Breast epithelium (tissue), 4 donors: Measurements from ENCODE around the gene SCML2. TPM values are rescaled to one million over a fixed set of nuclear protein-coding genes. Genes with fewer than 3 reads are reported as not detected.

Source experiments
- DNase-seq, 2 donors: peaks; one replicate each; pipeline ENCODE4 v3.0.0-alpha.2; 2019; ENCODE audit warnings: low spot score in 2 of 2
- H3K27ac ChIP-seq, 2 donors: fragments of 200-600 bp; sonication (generic) in 1 of 2; one replicate each; pipeline ENCODE4 v1.5.1; 2016 to 2019; ENCODE audit warnings: mild to moderate bottlenecking in 1 of 2
- H3K27me3 ChIP-seq, 2 donors: fragments of 200-600 bp; sonication (generic) in 1 of 2; one replicate each; pipeline versions ENCODE4 v1.5.1 to v1.6.0; 2017 to 2019; ENCODE audit warnings: control low read depth in 1 of 2, mild to moderate bottlenecking in 1 of 2
- H3K36me3 ChIP-seq: fragments of 200-600 bp; one replicate; pipeline ENCODE4 v1.5.1; 2019
- H3K4me1 ChIP-seq, 2 donors: fragments of 200-600 bp; sonication (generic); one replicate each; pipeline ENCODE4 v1.5.1; 2016 to 2019; ENCODE audit warnings: control low read depth in 1 of 2
- H3K4me3 ChIP-seq, 3 donors: fragments of 200-600 bp; sonication (generic); 1 replicate in 2 of 3; 2 replicates in 1 of 3; pipeline ENCODE4 v1.5.1; 2016 to 2019; ENCODE audit warnings: mild to moderate bottlenecking in 3 of 3, moderate library complexity in 2 of 3
- H3K9me3 ChIP-seq, 2 donors: fragments of 200-600 bp; sonication (generic) in 1 of 2; one replicate each; pipeline ENCODE4 v1.5.1; 2016 to 2019; ENCODE audit warnings: control low read depth in 1 of 2
- POLR2A ChIP-seq: fragments of 450-650 bp; IDR thresholded peaks from one replicate; pipeline ENCODE4 v1.6.1; 2016; ENCODE audit warnings: antibody characterized with exemption, mild to moderate bottlenecking, moderate library complexity
- POLR2AphosphoS5 ChIP-seq, 3 donors: sonication (generic); formaldehyde crosslinking; IDR thresholded peaks; one replicate each; pipeline ENCODE4 v1.6.1; 2017; ENCODE audit warnings: antibody characterized with exemption in 3 of 3
- intact Hi-C: fragments of 100-400 bp; cut with DNase I; formaldehyde crosslinking; loops from one replicate; pipeline ENCODE4 v1.15.1; 2023; ENCODE audit warnings: low total_unique reads
- total RNA-seq, 3 donors: library from RNA; depleted of rRNA; stranded (reverse); fragments of >200 nt; gene quantifications; one replicate each; pipeline ENCODE4 v1.1.0, GENCODE V29; 2016
- TF ChIP-seq, protein P1 (sequence below), 3 donors: fragments of 450-650 bp; IDR thresholded peaks; one replicate each; pipeline ENCODE4 v1.5.1; 2016 to 2017; ENCODE audit warnings: antibody characterized with exemption in 3 of 3, mild to moderate bottlenecking in 3 of 3, moderate library complexity in 3 of 3

The SCML2 gene
- total RNA-seq, 3 donors from 2014 or later: 1.8 to 3.9 (median 1.8) TPM

DNA sequence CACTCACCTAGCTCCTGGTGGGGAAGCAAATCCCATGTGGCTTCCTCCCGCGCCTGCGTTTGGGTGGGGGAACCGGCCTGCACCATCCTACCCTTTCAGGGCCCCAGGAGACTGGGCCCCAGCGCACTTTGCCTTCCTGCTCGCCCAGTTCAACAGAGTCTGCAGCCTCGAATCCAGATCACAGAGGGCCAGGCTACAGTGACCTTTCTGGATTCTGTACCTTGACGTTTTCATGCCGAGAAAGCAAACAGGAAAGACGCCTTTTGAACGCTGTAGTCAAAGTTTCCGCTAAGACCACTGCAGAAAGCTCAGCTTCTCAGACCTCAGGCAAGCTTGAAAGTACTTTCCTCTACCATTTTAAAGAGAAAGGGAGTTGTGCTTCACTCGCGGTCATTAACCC lies 126.4 kb downstream of the SCML2 start:
- H3K4me1 ChIP-seq: no peaks in the 10 kb centered on the region
- H3K27me3 ChIP-seq: peaks cover 0 to 22% of the 10 kb centered on the region in 2 donors
- no peak overlapping the region for H3K27ac ChIP-seq
- no peaks in the 10 kb centered on the region for H3K9me3 ChIP-seq
- intact Hi-C loops: no loop called here
- no peaks in the 10 kb centered on the region for H3K36me3 ChIP-seq
- H3K4me3 ChIP-seq: no peak overlapping the region
- TF ChIP-seq POLR2A (no peak), POLR2AphosphoS5 (IDR thresholded peaks at IDR 0.05) (no peak)
- TF ChIP-seq, protein P1, sequence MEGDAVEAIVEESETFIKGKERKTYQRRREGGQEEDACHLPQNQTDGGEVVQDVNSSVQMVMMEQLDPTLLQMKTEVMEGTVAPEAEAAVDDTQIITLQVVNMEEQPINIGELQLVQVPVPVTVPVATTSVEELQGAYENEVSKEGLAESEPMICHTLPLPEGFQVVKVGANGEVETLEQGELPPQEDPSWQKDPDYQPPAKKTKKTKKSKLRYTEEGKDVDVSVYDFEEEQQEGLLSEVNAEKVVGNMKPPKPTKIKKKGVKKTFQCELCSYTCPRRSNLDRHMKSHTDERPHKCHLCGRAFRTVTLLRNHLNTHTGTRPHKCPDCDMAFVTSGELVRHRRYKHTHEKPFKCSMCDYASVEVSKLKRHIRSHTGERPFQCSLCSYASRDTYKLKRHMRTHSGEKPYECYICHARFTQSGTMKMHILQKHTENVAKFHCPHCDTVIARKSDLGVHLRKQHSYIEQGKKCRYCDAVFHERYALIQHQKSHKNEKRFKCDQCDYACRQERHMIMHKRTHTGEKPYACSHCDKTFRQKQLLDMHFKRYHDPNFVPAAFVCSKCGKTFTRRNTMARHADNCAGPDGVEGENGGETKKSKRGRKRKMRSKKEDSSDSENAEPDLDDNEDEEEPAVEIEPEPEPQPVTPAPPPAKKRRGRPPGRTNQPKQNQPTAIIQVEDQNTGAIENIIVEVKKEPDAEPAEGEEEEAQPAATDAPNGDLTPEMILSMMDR (IDR thresholded peaks at IDR 0.05): no peak
- no peak for DNase-seq

DNA sequence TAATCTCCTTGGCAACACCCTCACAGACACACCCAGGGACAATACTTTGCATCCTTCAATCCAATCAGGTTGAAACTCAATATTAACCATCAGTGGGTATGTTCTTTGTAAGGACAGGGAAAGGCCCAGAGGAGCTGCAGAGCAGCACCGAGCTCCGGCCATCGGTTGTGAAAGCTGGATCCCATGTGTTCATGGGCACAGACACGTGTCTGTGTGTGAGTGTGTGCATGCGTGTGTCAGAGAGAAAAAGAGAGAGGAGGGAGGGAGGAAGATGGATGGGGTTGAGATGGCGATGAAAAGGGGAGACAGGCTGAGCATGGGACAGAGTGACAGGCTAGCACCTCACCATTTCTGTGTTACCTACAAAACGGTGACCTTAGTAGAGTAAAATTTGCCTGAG lies 127.0 kb downstream of the SCML2 start:
- no peak overlapping the region for H3K27ac ChIP-seq
- H3K27me3 ChIP-seq: peaks cover 0 to 22% of the 10 kb centered on the region in 2 donors
- no peaks in the 10 kb centered on the region for H3K36me3 ChIP-seq
- H3K9me3 ChIP-seq: peaks cover 0 to 4% of the 10 kb centered on the region in 2 donors
- intact Hi-C loops: no loop called here
- no peak overlapping the region for H3K4me3 ChIP-seq
- DNase-seq: no peak
- H3K4me1 ChIP-seq: no peaks in the 10 kb centered on the region
- TF ChIP-seq POLR2A (no peak), POLR2AphosphoS5 (IDR thresholded peaks at IDR 0.05) (no peak)
- TF ChIP-seq, protein P1 (IDR thresholded peaks at IDR 0.05): no peak

DNA sequence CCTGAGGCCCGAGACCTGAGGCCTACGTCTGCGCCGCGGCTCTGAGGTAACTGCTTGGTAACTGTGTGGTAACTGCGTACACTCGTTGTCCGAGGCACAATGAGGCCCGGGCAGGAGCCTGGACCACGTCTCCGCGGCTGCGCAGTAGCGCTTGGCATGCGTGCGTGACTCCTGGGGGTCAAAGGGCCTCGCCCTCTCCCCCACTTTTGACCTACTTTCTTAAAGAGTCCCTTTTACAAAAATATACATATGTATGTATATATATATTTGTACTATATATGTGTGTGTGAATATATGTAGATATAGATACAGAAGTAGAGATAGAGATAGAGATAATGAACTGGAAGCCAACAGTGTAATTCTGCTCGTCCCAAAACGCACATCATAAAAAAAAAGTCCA lies 133.7 kb downstream of the SCML2 start, which contains the start of gene BEND2:
BEND2 (minus strand) TSS at position 101 of the 400 bp plus-strand sequence. CDS start 136 bp downstream, outside the sequence.
- no peaks in the 10 kb centered on the region for H3K4me1 ChIP-seq
- TF ChIP-seq POLR2A: no peak
- no peak for TF ChIP-seq POLR2AphosphoS5 (IDR thresholded peaks at IDR 0.05)
- TF ChIP-seq, protein P1 (IDR thresholded peaks at IDR 0.05): no peak
- DNase-seq: no peak
- peaks cover 14 to 22% of the 10 kb centered on the region in 2 donors for H3K9me3 ChIP-seq
- H3K27ac ChIP-seq: no peak within 1 kb of the TSS
- intact Hi-C loops: no loop called here
- no peak within 1 kb of the TSS for H3K4me3 ChIP-seq
- peaks cover 0 to under 1% of the 10 kb centered on the region in 2 donors for H3K27me3 ChIP-seq
- no peaks in the 10 kb centered on the region for H3K36me3 ChIP-seq

DNA sequence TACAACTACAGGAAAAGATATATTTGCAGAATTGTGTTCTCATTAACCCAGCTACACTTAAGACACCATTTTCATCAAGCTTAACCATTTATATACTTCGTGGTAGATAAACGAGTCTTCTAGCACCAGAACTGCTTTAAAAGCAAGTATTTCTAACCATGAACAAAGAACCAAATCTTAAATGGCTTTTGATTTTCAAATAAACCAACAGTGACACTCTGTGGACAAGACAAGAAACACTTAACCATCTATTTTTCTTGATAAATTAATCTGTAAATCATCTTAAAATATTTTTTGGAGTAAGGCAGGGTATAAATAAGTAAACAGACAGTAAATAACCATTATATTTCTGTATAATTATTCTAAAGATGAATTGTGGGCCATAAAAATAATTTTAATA lies 144.0 kb downstream of the SCML2 start:
- intact Hi-C loops: no loop called here
- no peaks in the 10 kb centered on the region for H3K36me3 ChIP-seq
- no peak for TF ChIP-seq POLR2A
- TF ChIP-seq, protein P1 (IDR thresholded peaks at IDR 0.05): peak in 1 of 3 donors; percentile 21

DNA sequence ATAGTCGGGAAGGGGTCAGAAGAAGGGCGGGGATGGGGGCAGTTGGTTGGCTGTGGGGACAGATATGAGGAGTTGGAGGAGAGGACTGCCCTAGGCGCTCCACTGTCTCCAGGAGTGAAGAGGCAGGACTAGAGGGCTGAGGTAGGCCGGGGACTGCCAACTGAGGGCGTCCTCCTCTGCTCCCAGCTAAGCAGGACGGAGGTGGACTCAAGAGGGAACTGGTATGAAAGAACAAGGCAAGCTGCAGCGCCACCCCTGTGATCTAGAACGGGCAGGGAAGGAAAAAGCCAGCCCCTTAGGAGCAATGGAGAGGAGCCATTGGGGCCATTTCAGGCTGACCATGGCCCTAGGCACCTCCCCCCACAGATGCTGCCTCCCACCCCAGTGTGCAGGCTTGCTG lies 147.8 kb downstream of the SCML2 start:
- Histone ChIP-seq H3K4me1 (no peaks in the 10 kb centered on the region), H3K9me3 (no peaks in the 10 kb centered on the region), H3K4me3 (no peak overlapping the region), H3K36me3 (no peaks in the 10 kb centered on the region), H3K27me3 (peaks cover 0 to 13% of the 10 kb centered on the region in 2 donors), H3K27ac (no peak overlapping the region)
- intact Hi-C loops: no loop called here
- no peak for DNase-seq
- no peak for TF ChIP-seq POLR2AphosphoS5 (IDR thresholded peaks at IDR 0.05)
- TF ChIP-seq, protein P1 (IDR thresholded peaks at IDR 0.05): no peak
- no peak for TF ChIP-seq POLR2A

More for the DNA sequence above, 144.0 kb downstream of the SCML2 start:
- no peak overlapping the region for H3K27ac ChIP-seq
- no peaks in the 10 kb centered on the region for H3K4me1 ChIP-seq
- DNase-seq: no peak
- peaks cover 0 to 19% of the 10 kb centered on the region in 2 donors for H3K27me3 ChIP-seq
- H3K4me3 ChIP-seq: no peak overlapping the region
- H3K9me3 ChIP-seq: no peaks in the 10 kb centered on the region
